Caco-2 (cell line): ENCODE data around the gene GLP2R. TPM values are rescaled to one million over a fixed set of nuclear protein-coding genes. Genes with fewer than 3 reads are reported as not detected.

Experiments
- BruUV-seq: library from RNA; stranded (reverse); fragments of 400-500 nt; replicated peaks from 2 replicates; lab custom pipeline; 2021; lab: Mats Ljungman, UMichigan
- CTCF ChIA-PET: fragments of 300-600 bp; sonication (Branson Sonifier 250); formaldehyde crosslinking; loops from one replicate; lab custom pipeline; 2022; ENCODE audit warnings: antibody characterized with exemption; lab: Charles Lee
- POLR2A ChIA-PET: fragments of 300-600 bp; sonication (Branson Sonifier 250); formaldehyde crosslinking; loops from one replicate; lab custom pipeline; 2022; ENCODE audit warnings: antibody characterized with exemption; lab: Charles Lee
- DNase-seq, 2 experiments: peaks; one replicate each; pipeline versions ENCODE4 v3.0.0 to v3.0.0-alpha.2; 2020 to 2022
- H3K27me3 ChIP-seq: replicated peaks from 2 replicates; pipeline ENCODE4 v1.6.0; 2011; ENCODE audit warnings: low read length; ENCODE audit not compliant: control insufficient read depth, insufficient read depth
- H3K36me3 ChIP-seq: 2 replicates; pipeline ENCODE4 v1.5.1; 2011; ENCODE audit warnings: low read length; ENCODE audit not compliant: control insufficient read depth, insufficient read depth
- H3K4me1 ChIP-seq: fragments of 250-450 bp; sonication (Bioruptor Pico); 2 replicates; pipeline ENCODE4 v1.5.1; 2020; ENCODE audit warnings: mild to moderate bottlenecking
- H3K4me3 ChIP-seq: 2 replicates; pipeline ENCODE4 v1.5.1; 2011; ENCODE audit warnings: low read depth, mild to moderate bottlenecking, control low read depth, low read length
- H3K9me3 ChIP-seq: fragments of 250-450 bp; sonication (Bioruptor Pico); 2 replicates; pipeline ENCODE4 v1.5.1; 2020; ENCODE audit warnings: mild to moderate bottlenecking, moderate library complexity
- H3K27ac Mint-ChIP-seq: one replicate; pipeline ENCODE4 v1.8.0; 2022; ENCODE audit warnings: mixed read lengths; ENCODE audit not compliant: unreplicated experiment
- H3K27me3 Mint-ChIP-seq: one replicate; pipeline ENCODE4 v1.8.0; 2022; ENCODE audit warnings: mixed read lengths; ENCODE audit not compliant: insufficient read depth, unreplicated experiment
- H3K36me3 Mint-ChIP-seq: one replicate; pipeline ENCODE4 v1.8.0; 2022; ENCODE audit warnings: mild to moderate bottlenecking, mixed read lengths; ENCODE audit not compliant: insufficient read depth, unreplicated experiment
- H3K4me1 Mint-ChIP-seq: one replicate; pipeline ENCODE4 v1.8.0; 2022; ENCODE audit warnings: low read depth, mixed read lengths; ENCODE audit not compliant: unreplicated experiment
- H3K4me3 Mint-ChIP-seq: one replicate; pipeline ENCODE4 v1.8.0; 2022; ENCODE audit warnings: mild to moderate bottlenecking, moderate library complexity, mixed read lengths; ENCODE audit not compliant: unreplicated experiment
- H3K9me3 Mint-ChIP-seq: one replicate; pipeline ENCODE4 v1.8.0; 2022; ENCODE audit warnings: mixed read lengths; ENCODE audit not compliant: unreplicated experiment
- CTCF ChIP-seq, 2 experiments: fragments of 200-600 bp in 1 of 2; IDR thresholded peaks; 1 replicate in 1 of 2; 2 replicates in 1 of 2; pipeline versions ENCODE4 v1.5.1 to v1.8.0; 2011 to 2022; ENCODE audit warnings: antibody characterized with exemption in 1 of 2, control low read depth in 1 of 2, inconsistent platforms in 1 of 2, low read depth in 1 of 2, low read length in 1 of 2, mild to moderate bottlenecking in 1 of 2, moderate library complexity in 1 of 2; ENCODE audit not compliant: insufficient read depth in 1 of 2, severe bottlenecking in 1 of 2, unreplicated experiment in 1 of 2
- intact Hi-C: fragments of 100-400 bp; cut with micrococcal nuclease; formaldehyde crosslinking; loops from one replicate; pipeline ENCODE4 v1.10.0; 2022; ENCODE audit not compliant: unreplicated experiment
- total RNA-seq: library from RNA; stranded (reverse); gene quantifications from 2 replicates; pipeline ENCODE4 v1.2.3, GENCODE V29; 2022

GLP2R gene
- total RNA-seq, 1 experiment from 2014 or later = not detected

- Histone ChIP-seq H3K4me3 (no peak overlapping the region), H3K9me3 (no peaks in the 10 kb centered on the region), H3K4me1 (no peaks in the 10 kb centered on the region), H3K36me3 (no peaks in the 10 kb centered on the region), H3K27me3 (no peaks in the 10 kb centered on the region)
- Mint-ChIP-seq H3K9me3 (no peaks in the 10 kb centered on the region), H3K36me3 (no peaks in the 10 kb centered on the region), H3K4me3 (no peak overlapping the region), H3K27me3 (peaks cover 7% of the 10 kb centered on the region), H3K27ac (no peak overlapping the region), H3K4me1 (no peaks in the 10 kb centered on the region)
- TF ChIP-seq CTCF (IDR thresholded peaks at IDR 0.05; ENCODE audit: insufficient read depth in 1 of 2, low read depth in 1 of 2, low read length in 1 of 2, severe bottlenecking in 1 of 2, unreplicated experiment in 1 of 2) = no peak
- no TSS peak for BruUV-seq
- intact Hi-C loops = no loop called here
- ChIA-PET POLR2A (no interaction called here), CTCF (no interaction called here)
- DNase-seq = no peak
Observed at GRCh38 chr17:9907883-9908648, 82.3 kb downstream of the GLP2R start.

GRCh38 chr17:9908649-9909042 is 82.9 kb downstream of the GLP2R start:
- no TSS peak for BruUV-seq
- TF ChIP-seq CTCF (IDR thresholded peaks at IDR 0.05; ENCODE audit: insufficient read depth in 1 of 2, low read depth in 1 of 2, low read length in 1 of 2, severe bottlenecking in 1 of 2, unreplicated experiment in 1 of 2) = no peak
- H3K4me3 ChIP-seq = no peak overlapping the region
- Mint-ChIP-seq H3K9me3 (no peaks in the 10 kb centered on the region), H3K27me3 (peaks cover 7% of the 10 kb centered on the region), H3K4me1 (no peaks in the 10 kb centered on the region), H3K36me3 (no peaks in the 10 kb centered on the region), H3K27ac (no peak overlapping the region), H3K4me3 (no peak overlapping the region)
- H3K27me3 ChIP-seq = no peaks in the 10 kb centered on the region
- intact Hi-C loops = no loop called here
- H3K9me3 ChIP-seq = no peaks in the 10 kb centered on the region
- H3K4me1 ChIP-seq = no peaks in the 10 kb centered on the region
- no peaks in the 10 kb centered on the region for H3K36me3 ChIP-seq
- POLR2A ChIA-PET = interaction anchor here (0.6 kb wide), 1 partner anchor 497 kb away, joined by 4 read pairs; no protein-coding TSS in a partner anchor
- no peak for DNase-seq
- CTCF ChIA-PET = no interaction called here

- BruUV-seq = no TSS peak
- Mint-ChIP-seq H3K4me1 (no peaks in the 10 kb centered on the region), H3K4me3 (no peak overlapping the region), H3K27me3 (peaks cover 10% of the 10 kb centered on the region), H3K27ac (no peak overlapping the region), H3K9me3 (no peaks in the 10 kb centered on the region), H3K36me3 (no peaks in the 10 kb centered on the region)
- H3K36me3 ChIP-seq = no peaks in the 10 kb centered on the region
- no peak for DNase-seq
- ChIA-PET POLR2A (no interaction called here), CTCF (no interaction called here)
- no peak for TF ChIP-seq CTCF (IDR thresholded peaks at IDR 0.05; ENCODE audit: insufficient read depth in 1 of 2, low read depth in 1 of 2, low read length in 1 of 2, severe bottlenecking in 1 of 2, unreplicated experiment in 1 of 2)
- H3K4me1 ChIP-seq = no peaks in the 10 kb centered on the region
- H3K9me3 ChIP-seq = no peaks in the 10 kb centered on the region
- no peak overlapping the region for H3K4me3 ChIP-seq
- H3K27me3 ChIP-seq = no peaks in the 10 kb centered on the region
- intact Hi-C loops = no loop called here
Observed at GRCh38 chr17:9911089-9911488, 85.4 kb downstream of the GLP2R start.
